ENCODE data around the gene LIPT2. TPM values are rescaled to one million over a fixed set of nuclear protein-coding genes. Genes with fewer than 3 reads are reported as not detected.

The LIPT2 gene
- total and polyA plus RNA-seq, 2 donors (not counting 3 experiments of a cell fraction or from before 2014, with no cell fraction given): 1.7 to 4.1 TPM

DNA sequence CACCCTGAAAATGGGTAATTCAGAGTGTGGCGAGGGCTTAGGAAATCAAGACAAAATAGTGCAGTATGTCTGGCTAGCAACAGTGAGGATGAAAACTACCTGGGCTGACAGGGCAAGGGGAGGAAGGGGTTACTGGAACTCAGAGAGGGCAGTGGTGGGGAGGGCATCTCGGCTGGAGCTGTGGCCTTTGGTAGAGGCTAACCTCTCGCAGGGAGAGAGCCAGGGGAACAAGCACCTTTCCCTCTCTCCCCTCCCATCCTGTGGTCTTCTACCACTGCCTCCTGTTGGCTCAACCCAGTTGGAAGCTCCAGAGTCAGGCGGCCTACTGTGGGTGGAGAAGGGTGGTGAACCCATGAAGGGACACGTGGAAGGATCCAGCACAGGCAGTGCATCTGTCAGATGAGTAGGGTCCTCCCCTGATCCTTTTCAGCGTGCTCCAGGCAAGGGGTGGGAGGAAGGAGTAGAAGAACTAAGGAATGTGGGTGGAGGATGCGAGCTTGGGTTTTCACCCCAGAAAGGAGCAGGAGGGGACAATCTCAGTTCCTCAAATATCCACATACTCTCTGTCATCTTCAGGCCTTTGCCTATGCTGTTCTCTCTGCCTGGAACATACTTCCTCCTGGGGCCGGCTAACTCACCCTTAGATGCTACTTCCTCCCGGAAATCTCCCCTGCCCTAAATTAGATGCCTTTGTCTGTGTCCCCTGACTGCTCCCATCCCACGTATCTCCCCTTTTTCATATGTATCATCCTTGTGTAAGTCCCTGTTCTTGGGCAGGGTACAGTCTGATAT, 19.9 kb downstream of the LIPT2 start:
- peaks cover 3% of the 10 kb centered on the region for H3K4me1 ChIP-seq (ENCODE audit: control insufficient read depth, extremely low read depth, insufficient read depth, low read length)
- no peaks in the 10 kb centered on the region for H3K79me2 ChIP-seq (ENCODE audit: control insufficient read depth, insufficient read depth, low read length)
- no peak overlapping the region for H3K4me2 ChIP-seq (ENCODE audit: insufficient read depth, low read length)
- no peak overlapping the region for H3K9ac ChIP-seq (replicated peaks; ENCODE audit: extremely low read depth, insufficient read depth, low read length)
- dilution Hi-C loops (cut with MboI; ENCODE audit: extremely low pct_ligation_motif_present, low sequenced_read_pairs): loop anchor here (10.0 kb wide), 1 partner anchor 401 kb away; no protein-coding TSS in a partner anchor
- no peak for FAIRE-seq
- no peak overlapping the region for H3K4me3 ChIP-seq (replicated peaks in 1 of 3; ENCODE audit: insufficient read depth in 1 of 3, low read depth in 1 of 3, low read length in 3 of 3)
- H2AFZ ChIP-seq (ENCODE audit: low read depth, low read length): no peak overlapping the region
- TF ChIP-seq MAX (IDR thresholded peaks at IDR 0.05; ENCODE audit: insufficient read depth, insufficient read length): no peak
- no peak for TF ChIP-seq GATA2 (IDR thresholded peaks at IDR 0.05; ENCODE audit: insufficient read depth, insufficient read length, low read depth, low read length)
- no peak for TF ChIP-seq FOS (IDR thresholded peaks at IDR 0.05; ENCODE audit: borderline replicate concordance, insufficient read depth, low read length)
- TF ChIP-seq POLR2AphosphoS5 (IDR thresholded peaks at IDR 0.05; ENCODE audit: insufficient read depth, low read depth, low read length): no peak
- no peak for TF ChIP-seq CTCF (IDR thresholded peaks at IDR 0.05; ENCODE audit: extremely low read depth in 1 of 2, insufficient read depth in 1 of 2, low read depth in 1 of 2, low read length in 2 of 2)
- TF ChIP-seq POLR2A (IDR thresholded peaks at IDR 0.05; ENCODE audit: low read depth, low read length): no peak
- no peak for TF ChIP-seq JUN (IDR thresholded peaks at IDR 0.05; ENCODE audit: borderline replicate concordance, insufficient read depth, insufficient read length, low read depth)
- no peak for TF ChIP-seq EZH2 (IDR thresholded peaks at IDR 0.05; ENCODE audit: borderline replicate concordance, low read depth, low read length, severe bottlenecking)
- TF ChIP-seq MYC (IDR thresholded peaks at IDR 0.05; ENCODE audit: low read depth, low read length): no peak
- H3K27ac ChIP-seq (ENCODE audit: insufficient read depth, low read depth, low read length): no peak overlapping the region
- no peaks in the 10 kb centered on the region for H4K20me1 ChIP-seq (replicated peaks; ENCODE audit: control insufficient read depth, extremely low read depth, insufficient read depth, low read length)
- no peaks in the 10 kb centered on the region for H3K9me1 ChIP-seq (replicated peaks; ENCODE audit: control insufficient read depth, extremely low read depth, insufficient read depth, low read length)
- DNase-seq (ENCODE audit: low read depth, low spot score): no peak
- ChIA-PET POLR2A (no interaction called here), CTCF (interaction anchor here (1.0 to 1.4 kb wide), 2 partner anchors 12 to 24 kb away, joined by 3 read pairs; no protein-coding TSS in a partner anchor)
- intact Hi-C loops (cut with micrococcal nuclease): no loop called here
- H3K36me3 ChIP-seq (ENCODE audit: control insufficient read depth in 2 of 2, extremely low read depth in 1 of 2, insufficient read depth in 2 of 2, low read length in 2 of 2): no peaks in the 10 kb centered on the region
- H3K27me3 ChIP-seq (ENCODE audit: control insufficient read depth in 2 of 2, insufficient read depth in 2 of 2, low read length in 2 of 2): peaks cover 0 to 6% of the 10 kb centered on the region in 2 experiments
- BruUV-seq (replicated peaks): no TSS peak
- H3K9me3 ChIP-seq (replicated peaks; ENCODE audit: control insufficient read depth, insufficient read depth, low read length): no peaks in the 10 kb centered on the region
